D721Med (cell line): ENCODE results near the gene GTF2H3.

Experiments used
- DNase-seq: peaks from one replicate; pipeline ENCODE4 v3.0.0; 2011; ENCODE audit warnings: low spot score; ENCODE audit not compliant: insufficient read length
- FAIRE-seq: peaks from 2 replicates; lab custom pipeline; 2011; peaks lifted over from hg19 to GRCh38; lab: Jason Lieb, UNC
- TF ChIP-seq, protein P1 (sequence below): IDR thresholded peaks from 2 replicates; pipeline ENCODE4 v1.5.1; 2012; ENCODE audit warnings: mild to moderate bottlenecking, control low read depth; ENCODE audit not compliant: insufficient read depth; ENCODE audit errors: missing control alignments

Gene GTF2H3

GRCh38 chr12:123633379-123634141 is at the start of gene GTF2H3, which contains the start of gene EIF2B1:
GTF2H3 (plus strand) TSS chr12:123633829; CDS start chr12:123633860, 31 bp downstream.
EIF2B1 (minus strand) TSS chr12:123633686; CDS start chr12:123633557, 129 bp downstream.
- TF ChIP-seq, protein P1, sequence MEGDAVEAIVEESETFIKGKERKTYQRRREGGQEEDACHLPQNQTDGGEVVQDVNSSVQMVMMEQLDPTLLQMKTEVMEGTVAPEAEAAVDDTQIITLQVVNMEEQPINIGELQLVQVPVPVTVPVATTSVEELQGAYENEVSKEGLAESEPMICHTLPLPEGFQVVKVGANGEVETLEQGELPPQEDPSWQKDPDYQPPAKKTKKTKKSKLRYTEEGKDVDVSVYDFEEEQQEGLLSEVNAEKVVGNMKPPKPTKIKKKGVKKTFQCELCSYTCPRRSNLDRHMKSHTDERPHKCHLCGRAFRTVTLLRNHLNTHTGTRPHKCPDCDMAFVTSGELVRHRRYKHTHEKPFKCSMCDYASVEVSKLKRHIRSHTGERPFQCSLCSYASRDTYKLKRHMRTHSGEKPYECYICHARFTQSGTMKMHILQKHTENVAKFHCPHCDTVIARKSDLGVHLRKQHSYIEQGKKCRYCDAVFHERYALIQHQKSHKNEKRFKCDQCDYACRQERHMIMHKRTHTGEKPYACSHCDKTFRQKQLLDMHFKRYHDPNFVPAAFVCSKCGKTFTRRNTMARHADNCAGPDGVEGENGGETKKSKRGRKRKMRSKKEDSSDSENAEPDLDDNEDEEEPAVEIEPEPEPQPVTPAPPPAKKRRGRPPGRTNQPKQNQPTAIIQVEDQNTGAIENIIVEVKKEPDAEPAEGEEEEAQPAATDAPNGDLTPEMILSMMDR = no peak
- peak; percentile 96 for DNase-seq
- no peak for FAIRE-seq

DNA sequence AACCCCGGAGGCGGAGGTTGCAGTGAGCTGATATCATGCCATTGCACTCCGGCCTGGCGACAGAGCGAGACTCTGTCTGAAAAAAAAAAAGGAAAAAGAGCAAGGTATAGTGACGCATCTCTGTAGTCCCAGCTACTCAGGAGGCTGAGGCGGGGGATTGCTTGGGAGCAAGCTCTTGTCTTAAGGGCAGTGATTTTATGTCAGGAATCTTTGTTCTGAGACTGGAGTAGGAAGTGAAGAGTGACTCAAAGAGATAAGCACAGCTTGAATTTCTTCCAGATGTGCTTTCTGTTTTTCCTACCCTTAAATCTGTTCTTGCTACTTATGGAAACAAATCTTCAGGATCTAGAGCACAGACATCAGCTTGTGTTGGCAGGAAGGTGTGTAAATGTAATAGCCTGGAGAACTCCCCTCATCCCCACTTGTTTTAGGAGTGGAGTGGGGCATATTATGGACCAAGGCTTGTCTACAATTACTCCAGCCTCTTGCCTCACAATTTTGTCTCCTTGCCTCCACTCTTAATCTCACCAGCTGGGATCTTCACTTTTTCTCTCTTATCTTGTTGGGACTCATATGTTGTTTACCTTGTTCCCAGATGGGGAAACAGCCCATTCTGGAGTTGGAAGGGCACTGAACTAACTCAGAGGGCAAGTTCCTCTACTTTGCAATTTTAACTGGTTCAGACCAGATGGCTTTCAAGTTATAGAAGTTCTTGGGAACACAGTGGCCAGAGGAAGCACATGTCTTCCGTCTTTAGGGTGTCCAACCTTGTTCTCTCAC is 41.7 kb upstream of the GTF2H3 start:
- no peak for FAIRE-seq
- TF ChIP-seq, protein P1 = no peak

GRCh38 chr12:123595729-123596128 is 37.9 kb upstream of the GTF2H3 start:
- FAIRE-seq (no peak), DNase-seq (no peak)
- TF ChIP-seq, protein P1 = no peak

More for the DNA sequence above, 41.7 kb upstream of the GTF2H3 start:
- no peak for DNase-seq

DNA sequence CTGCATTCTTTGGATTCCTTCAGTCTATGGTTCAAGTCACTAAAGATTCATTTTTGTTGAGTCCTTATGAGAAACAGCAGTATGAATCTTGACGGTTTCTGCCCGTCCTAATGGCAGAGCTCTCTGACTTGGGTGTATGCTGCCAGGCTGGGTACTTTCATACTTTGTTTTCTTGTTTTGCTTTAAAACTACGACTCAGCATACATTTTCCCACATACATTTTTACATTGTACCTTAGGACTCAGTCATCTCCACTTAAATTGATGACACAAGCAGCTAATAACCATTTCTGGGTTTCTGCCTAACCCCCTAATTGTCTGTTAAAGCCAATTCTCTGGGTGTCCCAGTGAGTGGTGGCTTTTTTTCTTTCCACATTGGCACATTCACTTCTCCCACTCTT is 36.5 kb upstream of the GTF2H3 start:
- FAIRE-seq (no peak), DNase-seq (no peak)
- TF ChIP-seq, protein P1 = no peak

- no peak for FAIRE-seq
- TF ChIP-seq, protein P1 = no peak
- DNase-seq = no peak
These were observed 35.1 kb upstream of the GTF2H3 start for GRCh38 chr12:123598522-123598921.

GRCh38 chr12:123599310-123599709 is 34.3 kb upstream of the GTF2H3 start:
- FAIRE-seq = no peak

More at GRCh38 chr12:123599310-123599709, 34.3 kb upstream of the GTF2H3 start:
- DNase-seq = no peak
- TF ChIP-seq, protein P1 = no peak
